Heart right ventricle (tissue), 16 donors: ENCODE data around the gene STAM. TPM values are rescaled to one million over a fixed set of nuclear protein-coding genes. Genes with fewer than 3 reads are reported as not detected.

Experiments
- ATAC-seq, 8 donors: fragments of 200-7000 bp; cut with Tn5 transposase; one replicate each; pipeline ENCODE4 v1.9.1; 2020; ENCODE audit warnings: mild to moderate bottlenecking in 8 of 8, moderate library complexity in 8 of 8, moderate number of reproducible peaks in 1 of 8
- DNase-seq, 2 donors: peaks; one replicate each; pipeline ENCODE4 v3.0.0-alpha.2; 2020
- H3K27ac ChIP-seq, 10 donors: fragments of 200-600 bp; sonication (generic) in 2 of 10; one replicate each; pipeline versions ENCODE4 v1.5.0 to v1.8.0; 2020 to 2022; ENCODE audit warnings: mild to moderate bottlenecking in 3 of 10
- H3K27me3 ChIP-seq, 7 donors: fragments of 200-600 bp; one replicate each; pipeline ENCODE4 v1.8.0; 2021 to 2022; ENCODE audit warnings: mild to moderate bottlenecking in 2 of 7
- H3K36me3 ChIP-seq, 9 donors: fragments of 200-600 bp; sonication (generic) in 1 of 9; one replicate each; pipeline versions ENCODE4 v1.5.0 to v1.8.0; 2020 to 2022; ENCODE audit warnings: mild to moderate bottlenecking in 2 of 9
- H3K4me1 ChIP-seq, 9 donors: fragments of 200-600 bp; sonication (generic) in 1 of 9; one replicate each; pipeline versions ENCODE4 v1.5.0 to v1.8.0; 2020 to 2022; ENCODE audit warnings: mild to moderate bottlenecking in 4 of 9
- H3K4me3 ChIP-seq, 10 donors: fragments of 200-600 bp; sonication (generic) in 2 of 10; one replicate each; pipeline versions ENCODE4 v1.5.0 to v1.8.0; 2020 to 2022; ENCODE audit warnings: mild to moderate bottlenecking in 7 of 10, moderate library complexity in 2 of 10
- H3K9me3 ChIP-seq, 11 donors: fragments of 200-600 bp in 10 of 11; sonication (generic) in 2 of 11; one replicate each; pipeline versions ENCODE4 v1.5.0 to v1.8.0; 2013 to 2022; ENCODE audit warnings: mild to moderate bottlenecking in 2 of 11, control low read depth in 1 of 11, moderate library complexity in 1 of 11
- WGBS, 2 donors: extraction: QIAGEN DNeasy Blood & Tissue Kit; methylation state at CpG; one replicate each; pipeline ENCODE4 v1.1.7; 2013; ENCODE audit warnings: inconsistent platforms in 1 of 2; 5-methylcytosine and 5-hydroxymethylcytosine counted together
- intact Hi-C, 10 donors: fragments of 100-400 bp; cut with DNase I; formaldehyde crosslinking; loops; one replicate each; pipeline versions ENCODE4 v1.11.1 to v1.14.2; 2022
- long read RNA-seq, 3 donors: library from polyadenylated mRNA; unstranded; transcript quantifications; one replicate each; pipeline ENCODE4 v2.0.0, GENCODE V29; 2020 to 2021
- polyA plus RNA-seq, 2 donors: library from polyadenylated mRNA; stranded (reverse); fragments of 200-250 nt; gene quantifications; one replicate each; pipeline ENCODE4 v1.2.3, GENCODE V29; 2013
- total RNA-seq, 10 donors: library from RNA; stranded (reverse); fragmentation: NEBNext Ultra II Directional in 3 of 10; extraction: Animal tissue kit (Norgen Biotek cat#: 25700) in 3 of 10; gene quantifications; one replicate each; pipeline versions ENCODE4 v1.2.1 to v1.2.4, GENCODE V29; 2021 to 2023
- TF ChIP-seq, protein P1 (sequence below), 9 donors: fragments of 200-600 bp; sonication (generic) in 2 of 9; IDR thresholded peaks; one replicate each; pipeline versions ENCODE4 v1.5.0 to v1.8.0; 2021 to 2022; ENCODE audit warnings: antibody characterized with exemption in 9 of 9, mild to moderate bottlenecking in 5 of 9, moderate library complexity in 1 of 9
- donor health status: Arrhythmogenic right ventricular cardiomyopathy.
- donor health status: ischemic (EF 13 %, LVEDD 7.1; RV severe dilation, severe dysfunction).
- donor health status: healthy with polysubstance abuse.
- donor health status: DM: no; HTN: yes; CAD: no.
- donor health status: DM: no; HTN: no; CAD: no.
- donor health status: ischemic (EF 25% LVEDD 6.9; RV normal size, moderate dysfunction).
- donor health status: ischemic (EF 25% LVEDD 5.7; RV mildly dilated, moderate dysfunction).
- donor health status: healthy.
- donor health status: DM: yes; HTN: yes; CAD: no.
- donor health status: Ischemic cardiomyopathy.
- donor health status: ischemic (EF 35%, LVEDD 5.7; RV mildly dilated, moderate dysfunction).
- donor health status: nonischemic (EF 11% LVEDD 7.7; RV severe dilation, severe dysfunction).
- donor health status: DM: yes; HTN: yes; CAD: no.
- donor health status: PGD.
- donor health status: ischemic (EF 29% LVEDD 5.4; RV normal size, mild dysfunction).
- donor health status: nonischemic (EF 23%, LVEDD 6.1; RV moderate dilation, normal function).

The STAM gene
- total RNA-seq (10 to 100 TPM; 22.8 to 43.5 (median 31.8) TPM), polyA plus RNA-seq (10 to 100 TPM in 1 of 2 donors, 1 to 10 TPM in 1; 9.9 to 10.7 TPM)
- long read RNA-seq, donor 1, transcript STAM-202 (14 exons, 2,972 nt), result major isoform, 26 of 32 reads
- long read RNA-seq, donor 1, partial matches to known transcripts, result 1 of 32 reads
- long read RNA-seq, donor 1, other reads (novel, unspliced or antisense), result 5 of 32 reads
- long read RNA-seq, donor 2, transcript STAM-202 (14 exons, 2,972 nt), result major isoform, 19 of 22 reads
- long read RNA-seq, donor 2, partial matches to known transcripts, result 2 of 22 reads
- long read RNA-seq, donor 2, other reads (novel, unspliced or antisense), result 1 of 22 reads
- long read RNA-seq, donor 3, transcript STAM-202 (14 exons, 2,972 nt), result major isoform, 63 of 75 reads
- long read RNA-seq, donor 3, partial matches to known transcripts, result 3 of 75 reads
- long read RNA-seq, donor 3, other reads (novel, unspliced or antisense), result 9 of 75 reads

DNA sequence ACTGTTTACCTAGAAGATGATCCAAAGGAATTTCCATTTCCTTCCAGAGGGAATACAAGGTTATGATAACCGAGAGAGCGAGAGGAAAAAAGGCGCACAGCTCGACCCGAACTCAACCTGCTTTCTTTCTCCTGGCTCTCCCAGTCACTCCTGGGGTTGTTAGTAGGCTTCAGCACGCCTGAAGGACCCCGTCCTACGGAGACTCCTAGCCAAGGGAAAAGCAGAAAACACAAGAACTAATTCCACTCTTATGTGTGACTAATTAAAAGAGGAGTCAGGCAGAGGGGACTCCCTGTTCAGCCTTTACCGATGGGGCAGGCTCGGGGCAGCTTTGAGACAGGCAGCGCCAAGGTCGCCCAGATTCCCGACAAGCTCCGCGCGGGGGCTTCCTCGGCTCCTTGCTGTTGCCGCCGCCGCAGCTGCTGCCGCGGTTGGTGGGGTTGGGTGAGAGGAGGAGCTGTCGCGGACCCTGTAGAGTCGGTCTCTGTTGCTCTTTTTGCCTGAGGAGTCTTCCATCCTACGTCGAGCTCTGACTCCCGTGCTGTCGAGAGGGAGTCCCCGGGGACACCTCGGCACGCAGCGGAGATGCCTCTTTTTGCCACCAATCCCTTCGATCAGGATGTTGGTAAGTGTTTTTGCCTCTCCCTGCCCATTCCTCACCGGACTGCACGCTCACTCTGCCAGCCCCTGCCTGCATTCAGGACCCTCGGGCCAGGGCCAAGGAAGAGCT, at the start of gene STAM:
TSS of gene STAM (plus strand) at position 397 of the 730 bp plus-strand sequence. CDS start at position 586, 189 bp downstream.
- intact Hi-C loops, result loop anchor here in 1 of 10 donors (2.0 kb wide), 1 partner anchor 21 kb away; no protein-coding TSS in a partner anchor
- H3K9me3 ChIP-seq, result peaks cover 0 to 11% (median 6%) of the 10 kb centered on the region in 11 donors
- H3K4me3 ChIP-seq, result peak within 1 kb of the TSS; percentile 47 to 97 (median 80)
- peaks cover 5 to 57% (median 47%) of the 10 kb centered on the region in 9 donors for H3K4me1 ChIP-seq
- H3K27me3 ChIP-seq, result no peaks in the 10 kb centered on the region
- DNase-seq, result peak; percentile 92 to 94
- peak; percentile 91 to 97 (median 95) for ATAC-seq
- peak within 1 kb of the TSS; percentile 90 to 100 (median 96) for H3K27ac ChIP-seq
- TF ChIP-seq, protein P1, sequence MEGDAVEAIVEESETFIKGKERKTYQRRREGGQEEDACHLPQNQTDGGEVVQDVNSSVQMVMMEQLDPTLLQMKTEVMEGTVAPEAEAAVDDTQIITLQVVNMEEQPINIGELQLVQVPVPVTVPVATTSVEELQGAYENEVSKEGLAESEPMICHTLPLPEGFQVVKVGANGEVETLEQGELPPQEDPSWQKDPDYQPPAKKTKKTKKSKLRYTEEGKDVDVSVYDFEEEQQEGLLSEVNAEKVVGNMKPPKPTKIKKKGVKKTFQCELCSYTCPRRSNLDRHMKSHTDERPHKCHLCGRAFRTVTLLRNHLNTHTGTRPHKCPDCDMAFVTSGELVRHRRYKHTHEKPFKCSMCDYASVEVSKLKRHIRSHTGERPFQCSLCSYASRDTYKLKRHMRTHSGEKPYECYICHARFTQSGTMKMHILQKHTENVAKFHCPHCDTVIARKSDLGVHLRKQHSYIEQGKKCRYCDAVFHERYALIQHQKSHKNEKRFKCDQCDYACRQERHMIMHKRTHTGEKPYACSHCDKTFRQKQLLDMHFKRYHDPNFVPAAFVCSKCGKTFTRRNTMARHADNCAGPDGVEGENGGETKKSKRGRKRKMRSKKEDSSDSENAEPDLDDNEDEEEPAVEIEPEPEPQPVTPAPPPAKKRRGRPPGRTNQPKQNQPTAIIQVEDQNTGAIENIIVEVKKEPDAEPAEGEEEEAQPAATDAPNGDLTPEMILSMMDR (IDR thresholded peaks at IDR 0.05), result no peak
- no peaks in the 10 kb centered on the region for H3K36me3 ChIP-seq
- 0 to 1% methylated on average over 37 of the region's 37 CpGs for WGBS, 2 donors

DNA sequence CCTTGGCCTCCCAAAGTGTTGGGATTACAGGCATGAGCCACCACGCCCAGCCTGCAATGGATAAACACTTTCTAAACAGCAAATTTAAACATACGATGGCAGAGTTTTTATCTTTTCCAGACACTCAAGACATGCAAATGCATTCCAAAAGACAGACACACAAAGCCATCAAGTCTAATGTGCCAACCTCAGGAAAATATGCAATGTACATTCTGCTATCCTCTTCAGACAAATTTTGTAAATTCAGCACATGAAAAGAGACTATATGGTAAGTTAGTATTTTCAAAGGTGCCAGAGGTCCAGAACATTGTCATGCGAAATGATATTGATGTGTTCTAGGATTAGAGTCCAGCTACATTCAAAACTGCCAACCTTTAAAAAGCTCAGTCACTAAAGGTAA, 46.6 kb upstream of the STAM start:
- H3K4me1 ChIP-seq, result peaks cover 0 to 7% (median 0%) of the 10 kb centered on the region in 9 donors
- H3K27ac ChIP-seq, result no peak overlapping the region
- TF ChIP-seq, protein P1 (IDR thresholded peaks at IDR 0.05), result no peak
- no peaks in the 10 kb centered on the region for H3K9me3 ChIP-seq
- no peak for DNase-seq
- peaks cover 0 to 38% (median 0%) of the 10 kb centered on the region in 9 donors for H3K36me3 ChIP-seq
- WGBS, 2 donors, result 78 to 89% methylated on average over 3 of the region's 3 CpGs
- intact Hi-C loops, result loop anchor here in 4 of 10 donors (5.0 to 10.0 kb wide), 3 partner anchors 123 to 193 kb away; no protein-coding TSS in a partner anchor
- ATAC-seq, result no peak
- no peaks in the 10 kb centered on the region for H3K27me3 ChIP-seq
- H3K4me3 ChIP-seq, result no peak overlapping the region

DNA sequence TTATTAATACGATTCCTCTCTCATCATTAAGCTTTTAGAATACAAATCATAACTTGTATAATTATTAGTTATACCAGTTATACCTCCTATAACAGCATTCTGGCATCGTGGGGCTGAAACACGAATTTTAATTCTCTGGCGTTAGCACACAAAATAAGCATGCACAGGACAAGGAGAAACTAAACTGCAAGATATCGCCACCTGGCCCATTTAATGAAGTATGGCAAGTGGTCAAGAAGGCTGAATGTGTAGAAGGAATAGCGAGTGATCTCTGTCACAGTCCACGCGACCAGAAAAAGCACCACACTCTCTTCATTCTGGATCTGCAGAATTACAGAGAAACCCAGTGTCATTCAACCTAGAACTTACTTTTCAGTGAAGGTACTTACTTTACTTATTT, 44.9 kb upstream of the STAM start:
- 45 to 58% methylated on average over 8 of the region's 8 CpGs for WGBS, 2 donors
- intact Hi-C loops, result loop anchor here in 4 of 10 donors (5.0 to 10.0 kb wide), 3 partner anchors 124 to 194 kb away; no protein-coding TSS in a partner anchor

More for the DNA sequence above, 44.9 kb upstream of the STAM start:
- H3K36me3 ChIP-seq, result peaks cover 0 to 26% (median 0%) of the 10 kb centered on the region in 9 donors
- H3K4me1 ChIP-seq, result peaks cover 0 to 7% (median 0%) of the 10 kb centered on the region in 9 donors
- TF ChIP-seq, protein P1 (IDR thresholded peaks at IDR 0.05), result peak in 7 of 9 donors; percentile 29 to 55 (median 35)
- H3K27ac ChIP-seq, result no peak overlapping the region
- peak in 4 of 8 donors; percentile 35 to 62 (median 42) for ATAC-seq
- DNase-seq, result peak in 1 of 2 donors; percentile 22
- H3K4me3 ChIP-seq, result no peak overlapping the region
- no peaks in the 10 kb centered on the region for H3K27me3 ChIP-seq
- H3K9me3 ChIP-seq, result no peaks in the 10 kb centered on the region
